Fibroblast of skin of right quadriceps (primary cell): ENCODE data around the gene PTH1R.

Source experiments
- DNase-seq: peaks from one replicate; pipeline ENCODE4 v3.0.0-alpha.2; 2013

The PTH1R gene

DNA sequence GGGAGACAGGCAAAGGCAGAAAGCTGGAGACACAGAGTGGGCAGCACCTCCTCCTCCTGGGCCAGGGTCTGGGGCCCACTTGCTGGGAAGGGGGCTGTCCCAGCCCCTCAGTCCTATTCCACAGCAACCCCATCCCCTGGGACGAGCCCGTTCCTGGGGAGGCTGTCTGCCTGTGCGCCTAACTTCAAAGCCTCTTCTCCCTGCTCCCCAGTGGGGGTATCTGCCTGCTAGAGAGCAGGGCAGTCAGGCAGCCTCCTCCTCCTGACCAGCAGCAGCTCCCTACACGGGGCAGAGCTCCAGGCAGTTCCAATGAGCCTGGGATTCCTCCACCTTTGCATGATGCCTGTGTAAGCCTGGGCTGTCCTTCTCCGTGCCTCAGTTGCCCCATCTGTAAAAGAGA lies 6.9 kb downstream of the PTH1R start:
- DNase-seq: no peak

DNA sequence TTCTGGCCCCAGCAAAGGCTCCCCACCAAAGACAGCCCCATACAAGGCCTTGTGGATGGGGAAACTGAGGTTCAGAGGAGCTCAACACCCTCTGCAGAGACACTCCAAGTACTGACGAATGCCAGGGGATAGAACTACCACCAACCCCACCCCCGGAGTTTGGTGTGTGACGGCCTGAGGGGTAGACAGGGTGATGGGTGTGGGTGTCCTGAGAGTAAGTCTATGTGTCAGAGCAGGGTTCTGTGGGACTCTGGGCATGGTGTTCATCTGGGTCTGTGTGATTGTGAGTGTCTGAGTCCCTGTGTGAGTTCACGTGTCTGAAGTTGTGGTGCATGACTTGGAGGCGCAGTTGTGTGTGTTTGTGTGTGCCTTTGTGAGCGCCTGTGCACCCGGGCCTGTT lies 7.4 kb downstream of the PTH1R start:
- DNase-seq: no peak

DNA sequence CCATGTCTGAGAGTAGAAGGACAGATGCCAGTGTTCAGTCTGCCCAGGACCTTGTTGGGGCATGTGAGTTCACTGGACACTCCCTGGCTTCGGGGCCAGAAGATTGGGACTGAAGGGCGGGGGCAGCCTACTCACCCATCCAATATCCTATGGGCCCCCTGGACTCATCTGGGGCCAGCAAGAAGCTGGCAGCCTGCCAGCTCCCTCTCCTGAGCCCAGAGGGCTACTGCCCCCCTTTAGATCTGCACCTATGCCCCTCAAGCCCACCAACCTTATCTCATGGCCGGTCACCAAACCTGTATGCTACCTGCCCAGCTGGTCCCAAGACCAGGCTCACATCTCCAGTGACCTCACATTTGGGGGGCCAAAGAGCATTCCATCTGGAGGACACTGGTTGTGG lies 8.1 kb downstream of the PTH1R start:
- no peak for DNase-seq

DNA sequence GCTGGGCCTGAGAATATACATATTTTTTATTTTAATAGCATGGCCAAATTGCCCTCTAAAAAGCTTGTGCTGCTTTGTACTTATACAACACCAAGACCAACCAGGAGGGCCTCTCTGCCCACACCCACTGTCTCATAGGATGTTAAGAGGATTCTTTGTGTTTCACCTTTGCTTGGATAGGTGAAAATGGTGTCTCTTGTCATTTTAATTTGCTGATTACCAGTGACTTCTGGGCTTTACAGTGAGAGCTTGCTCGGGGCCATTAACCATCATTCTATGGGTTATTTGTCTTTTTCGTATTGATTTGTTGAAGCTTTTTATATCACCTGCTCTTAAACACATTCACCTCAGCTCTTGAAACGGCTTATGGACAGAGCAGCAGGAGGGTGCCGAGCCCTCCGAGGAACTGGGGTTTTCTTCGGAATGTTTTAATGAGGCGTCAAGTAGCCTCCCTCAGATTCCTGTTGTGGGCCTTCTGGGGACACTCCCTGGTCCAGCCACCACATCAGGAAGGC lies 10.5 kb downstream of the PTH1R start:
- DNase-seq: no peak

DNA sequence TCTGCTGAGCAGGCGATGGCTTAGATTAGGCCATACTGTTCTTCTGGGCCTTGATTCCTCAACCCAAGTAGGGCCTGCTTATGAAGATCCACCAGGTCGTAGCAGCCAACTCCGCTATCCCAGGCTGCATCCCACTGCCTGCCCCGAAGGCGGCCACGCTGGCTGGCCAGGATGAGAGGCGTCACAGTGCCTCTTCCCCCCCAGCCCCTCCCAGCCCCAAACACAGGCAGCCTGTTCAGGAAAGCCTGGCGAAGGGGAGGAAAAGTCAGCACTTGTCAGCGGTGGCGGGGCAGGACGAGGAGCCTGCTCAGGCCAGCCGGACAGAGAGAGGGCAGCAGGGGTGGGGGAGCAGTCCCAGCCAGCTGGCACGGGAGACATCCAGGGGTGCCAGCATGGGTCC lies 11.2 kb downstream of the PTH1R start:
- no peak for DNase-seq

DNA sequence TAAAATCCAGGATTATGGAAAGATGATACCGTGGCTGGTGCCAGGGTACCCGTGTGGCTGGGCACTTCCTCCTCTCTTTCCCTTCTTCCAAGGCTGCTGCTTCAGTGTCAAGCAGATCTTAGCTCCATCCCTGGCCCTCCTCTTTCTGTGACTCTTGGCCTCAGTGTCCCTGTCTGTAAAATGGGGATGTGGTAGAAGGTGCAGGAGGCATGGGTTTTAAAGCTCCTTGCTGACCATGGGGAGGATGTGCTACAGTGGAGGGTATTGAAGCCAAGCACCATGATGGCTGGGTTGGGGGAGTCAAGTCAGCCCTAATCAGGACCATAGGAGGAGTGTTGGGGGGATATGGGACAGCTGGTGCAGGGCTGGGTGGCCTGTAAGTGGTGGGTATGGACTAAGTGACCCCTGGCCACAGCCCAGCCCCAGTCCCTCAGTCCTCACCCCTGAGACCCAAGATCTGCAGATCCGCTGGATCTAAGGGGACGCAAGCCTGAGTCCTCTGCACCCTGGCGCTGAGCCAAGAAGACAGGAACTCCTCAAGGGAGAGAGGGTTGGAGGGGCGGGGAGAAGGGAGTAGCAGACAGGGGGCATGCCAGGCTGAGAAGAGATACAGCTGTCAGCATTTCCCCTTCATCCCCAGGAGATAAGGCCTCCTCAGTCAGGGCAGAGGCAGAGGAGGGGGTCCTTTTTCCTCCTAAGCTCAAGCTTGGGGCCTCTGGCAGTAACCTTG lies 12.0 kb downstream of the PTH1R start:
- no peak for DNase-seq

DNA sequence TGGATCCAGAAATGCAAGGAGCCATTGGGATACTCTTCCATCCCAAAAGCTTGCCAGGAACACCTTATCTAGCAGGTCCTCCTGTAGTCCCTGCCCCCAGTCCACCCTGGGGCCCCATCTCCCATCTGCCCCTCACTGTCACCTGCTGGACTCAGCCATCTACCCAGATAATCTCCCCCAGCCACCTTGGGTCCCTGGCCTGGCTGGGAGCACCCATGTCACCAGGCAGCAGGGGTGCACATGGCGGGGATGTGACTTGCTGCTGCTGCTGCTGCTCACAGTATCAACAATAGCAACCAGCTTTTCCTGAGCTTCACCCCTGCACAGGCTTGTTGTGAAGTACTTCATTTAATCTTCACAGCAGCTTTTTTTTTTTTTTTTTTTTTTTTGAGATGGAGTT lies 12.6 kb downstream of the PTH1R start:
- DNase-seq: no peak

DNA sequence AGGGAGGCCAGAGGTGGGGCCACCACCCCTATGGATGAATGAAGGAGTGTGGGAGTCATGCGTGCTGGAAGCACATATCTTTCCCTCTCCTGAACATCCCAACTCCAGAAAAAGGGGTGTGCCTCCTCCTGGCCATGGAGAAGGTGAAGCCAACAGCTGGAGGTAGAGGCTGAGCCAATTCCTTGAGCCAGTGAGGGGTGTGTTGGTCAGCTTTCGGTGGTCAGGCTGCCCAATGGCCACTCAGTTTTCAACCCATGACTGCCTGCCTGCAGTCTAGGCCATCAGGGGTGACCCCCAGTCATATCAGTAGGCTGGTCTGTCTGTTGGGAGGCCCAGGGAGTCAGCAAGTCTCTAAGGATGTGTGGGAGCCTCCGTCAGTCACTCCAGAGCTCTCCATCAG lies 13.6 kb downstream of the PTH1R start:
- no peak for DNase-seq

DNA sequence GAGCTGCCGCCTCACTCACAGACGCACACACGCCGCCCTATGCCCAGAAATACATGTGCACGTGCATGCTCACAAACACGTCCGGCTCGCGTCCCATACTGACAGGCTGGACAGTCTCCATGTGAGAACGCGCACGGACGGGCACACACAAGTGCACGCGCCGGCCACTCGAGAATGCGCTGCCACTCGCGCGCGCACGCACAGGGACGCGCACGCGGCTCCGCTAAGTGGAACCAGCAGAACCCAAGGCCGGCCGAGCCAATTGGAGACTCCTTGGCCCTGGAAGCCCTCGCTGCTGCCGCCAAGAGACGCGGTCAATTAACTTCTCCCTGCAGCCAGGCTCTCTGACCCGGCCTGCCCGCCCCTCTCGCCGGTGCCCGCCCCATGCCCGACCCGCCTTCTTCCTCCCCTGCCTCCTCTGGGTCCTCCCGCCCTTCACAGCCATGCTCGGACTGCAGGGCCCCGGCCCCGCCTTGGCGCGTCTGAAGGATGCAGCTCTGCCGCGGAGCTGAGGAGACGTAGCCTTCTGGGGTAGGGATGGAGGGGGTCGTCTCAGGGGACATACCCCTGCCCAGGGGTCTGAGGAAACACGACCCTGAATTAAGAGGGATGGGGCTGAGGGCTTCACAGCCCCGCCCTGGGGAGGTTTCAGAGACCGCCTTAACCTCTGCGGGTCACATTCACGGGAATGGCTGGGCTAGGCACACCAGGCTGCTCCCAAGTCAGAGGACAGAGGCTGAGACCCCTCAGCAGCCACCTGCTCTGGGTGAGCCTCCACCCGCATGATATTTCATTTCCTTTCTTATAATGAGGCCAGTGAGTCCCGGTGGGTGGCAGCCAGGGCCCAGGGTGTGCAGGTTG lies 15.0 kb downstream of the PTH1R start:
- DNase-seq: peak; percentile 31

DNA sequence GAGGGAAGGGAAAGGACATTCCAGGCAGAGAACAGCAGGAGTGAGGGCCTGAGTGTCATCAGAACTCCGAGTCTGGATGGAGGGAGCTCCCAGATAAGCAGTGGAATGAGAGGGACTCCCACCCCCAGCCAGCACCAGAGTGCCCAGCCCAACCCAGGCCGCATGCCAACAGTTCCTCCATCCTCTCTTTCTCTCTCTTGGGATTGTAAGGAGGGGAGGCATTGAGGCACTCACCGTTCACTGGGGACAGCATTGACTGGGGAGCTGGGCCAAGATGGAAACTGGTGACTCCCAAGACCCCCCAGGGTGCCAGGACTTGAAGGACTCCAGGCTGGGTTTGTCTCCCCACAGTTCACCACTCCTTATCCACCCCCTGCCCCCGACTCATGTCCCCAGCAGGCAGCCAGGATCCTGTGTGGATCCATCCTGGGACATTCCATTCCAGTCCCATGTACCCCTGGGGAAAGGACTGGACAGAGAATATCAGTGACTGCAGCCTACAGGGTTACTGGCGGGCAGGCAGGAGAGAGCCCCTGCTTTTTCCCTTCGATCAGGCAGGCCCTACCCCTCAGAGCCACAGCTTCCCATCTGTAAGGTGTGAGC lies 15.7 kb downstream of the PTH1R start:
- DNase-seq: no peak

DNA sequence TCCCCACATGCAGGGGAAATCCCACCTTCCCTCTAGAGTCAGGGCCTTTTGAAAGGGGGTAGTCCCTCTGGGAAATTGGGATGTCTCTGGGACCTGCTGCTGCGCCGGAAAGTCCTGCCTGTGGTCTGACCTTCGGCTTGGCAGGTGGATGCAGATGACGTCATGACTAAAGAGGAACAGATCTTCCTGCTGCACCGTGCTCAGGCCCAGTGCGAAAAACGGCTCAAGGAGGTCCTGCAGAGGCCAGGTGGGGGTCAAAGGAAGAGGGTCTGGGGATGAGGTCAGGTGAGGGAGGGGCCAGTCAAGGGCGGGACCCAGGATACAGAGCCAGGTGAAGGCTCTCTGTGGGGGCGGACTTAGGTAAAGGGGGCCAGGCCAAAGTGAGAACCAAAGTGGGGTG lies 16.2 kb downstream of the PTH1R start:
- DNase-seq: no peak

DNA sequence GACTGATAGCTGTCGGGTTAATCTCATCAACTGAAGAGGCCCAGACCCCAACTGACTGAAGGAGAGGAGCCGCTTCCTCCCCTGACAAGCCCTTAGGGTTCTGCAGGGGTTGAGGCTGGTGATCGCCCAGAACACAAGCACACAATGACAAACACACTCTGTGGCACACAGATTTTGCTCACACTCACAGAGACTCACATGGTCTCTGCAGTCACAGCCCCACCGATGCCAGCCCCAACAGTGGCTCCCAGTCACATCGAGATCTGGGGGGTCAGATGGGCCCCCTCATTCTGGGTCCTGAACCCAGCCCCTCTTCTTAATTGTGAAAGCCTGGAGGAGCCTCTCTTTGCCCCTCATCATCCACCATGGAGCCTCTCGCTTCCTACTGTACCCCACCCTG lies 16.7 kb downstream of the PTH1R start:
- DNase-seq: no peak

DNA sequence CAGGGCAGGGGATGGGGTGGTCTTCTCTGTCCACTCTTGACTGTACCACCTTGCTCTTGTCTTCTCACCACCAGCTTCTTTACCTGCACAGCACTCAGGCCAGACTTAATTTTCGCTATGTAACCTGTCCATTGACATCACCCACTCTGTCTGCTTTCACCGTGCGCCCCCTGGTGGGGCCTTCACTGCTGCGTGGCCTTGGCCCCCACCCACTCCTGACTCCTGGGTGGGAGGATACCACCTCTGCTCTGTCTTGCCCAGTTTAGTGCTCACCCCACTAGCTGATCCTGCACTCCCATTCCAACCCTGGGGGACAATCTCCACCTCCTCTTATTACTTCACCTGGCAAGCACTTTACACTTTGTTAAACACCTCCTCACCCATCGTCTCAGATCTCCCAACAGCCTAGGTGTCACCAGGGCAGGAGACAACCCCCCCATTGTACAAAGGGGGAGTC lies 17.7 kb downstream of the PTH1R start:
- DNase-seq: peak; percentile 33

DNA sequence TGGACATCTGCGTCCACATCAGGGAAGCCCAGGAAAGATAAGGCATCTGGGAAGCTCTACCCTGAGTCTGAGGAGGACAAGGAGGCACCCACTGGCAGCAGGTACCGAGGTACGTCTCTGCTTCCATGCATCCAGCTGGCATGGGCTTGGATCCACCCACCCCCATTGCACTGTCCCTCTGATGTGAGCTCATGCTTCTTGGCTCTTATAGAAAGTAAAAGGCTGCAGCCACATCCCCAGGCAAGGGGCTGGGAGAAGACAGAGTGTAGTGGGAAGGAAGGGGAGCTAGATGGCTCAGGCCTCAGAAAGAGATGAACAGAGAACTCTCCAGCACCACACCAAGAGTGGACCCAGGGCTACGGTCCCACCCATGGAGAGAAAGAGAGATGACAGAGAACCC lies 18.2 kb downstream of the PTH1R start:
- DNase-seq: no peak

DNA sequence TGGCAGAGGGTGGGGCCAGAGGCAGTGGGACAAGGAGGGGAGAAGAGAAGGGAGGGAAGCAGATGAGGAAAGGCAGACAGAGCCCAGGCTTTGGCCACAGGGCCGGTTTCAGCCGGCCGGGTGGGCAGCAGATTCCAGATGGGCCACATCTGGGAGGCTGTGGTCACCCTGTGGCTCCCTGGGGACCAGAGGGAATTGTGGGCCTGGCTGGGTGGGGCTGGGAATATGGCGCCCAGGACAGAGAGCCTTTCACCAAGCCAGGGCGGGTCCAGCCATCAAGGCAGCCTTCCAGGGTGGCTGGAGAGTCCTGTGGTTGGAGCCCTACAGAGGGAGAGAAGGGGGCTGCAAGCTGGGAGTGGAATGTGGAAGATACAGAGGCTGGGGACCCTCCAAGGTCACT lies 18.9 kb downstream of the PTH1R start:
- DNase-seq: no peak

DNA sequence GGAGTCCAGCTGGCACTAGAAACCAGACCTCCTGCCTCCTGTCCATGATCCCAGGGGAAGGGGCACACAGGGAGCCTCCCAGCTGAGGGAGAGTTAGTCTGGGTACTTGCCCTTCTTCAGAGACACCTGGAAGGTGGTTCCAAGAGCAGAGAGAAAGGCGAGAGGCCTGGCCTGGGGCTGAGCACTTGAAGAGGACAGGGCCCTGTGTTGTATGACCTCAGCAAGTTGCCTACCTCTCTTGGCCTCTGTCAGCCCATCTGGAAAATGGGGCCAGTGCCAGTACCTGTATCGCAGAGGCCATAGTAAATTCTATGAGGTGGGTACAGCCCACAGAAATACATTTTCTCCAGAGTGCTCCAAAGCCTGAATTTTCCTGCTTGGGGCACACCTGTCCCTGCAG lies 19.5 kb downstream of the PTH1R start:
- no peak for DNase-seq

DNA sequence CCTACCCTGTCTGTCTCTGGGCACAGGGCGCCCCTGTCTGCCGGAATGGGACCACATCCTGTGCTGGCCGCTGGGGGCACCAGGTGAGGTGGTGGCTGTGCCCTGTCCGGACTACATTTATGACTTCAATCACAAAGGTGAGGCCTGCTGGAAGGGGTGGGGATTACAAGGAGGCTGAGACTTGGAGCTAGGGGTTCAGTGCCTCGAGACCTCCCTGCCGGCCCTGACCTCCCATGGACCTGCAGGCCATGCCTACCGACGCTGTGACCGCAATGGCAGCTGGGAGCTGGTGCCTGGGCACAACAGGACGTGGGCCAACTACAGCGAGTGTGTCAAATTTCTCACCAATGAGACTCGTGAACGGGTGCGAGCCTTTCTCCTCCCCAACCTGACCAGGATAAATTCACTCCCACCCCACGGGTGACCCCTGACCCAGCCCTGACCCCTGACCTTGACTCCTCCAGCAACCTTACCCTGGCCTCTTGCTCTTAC lies 20.4 kb downstream of the PTH1R start:
- no peak for DNase-seq

DNA sequence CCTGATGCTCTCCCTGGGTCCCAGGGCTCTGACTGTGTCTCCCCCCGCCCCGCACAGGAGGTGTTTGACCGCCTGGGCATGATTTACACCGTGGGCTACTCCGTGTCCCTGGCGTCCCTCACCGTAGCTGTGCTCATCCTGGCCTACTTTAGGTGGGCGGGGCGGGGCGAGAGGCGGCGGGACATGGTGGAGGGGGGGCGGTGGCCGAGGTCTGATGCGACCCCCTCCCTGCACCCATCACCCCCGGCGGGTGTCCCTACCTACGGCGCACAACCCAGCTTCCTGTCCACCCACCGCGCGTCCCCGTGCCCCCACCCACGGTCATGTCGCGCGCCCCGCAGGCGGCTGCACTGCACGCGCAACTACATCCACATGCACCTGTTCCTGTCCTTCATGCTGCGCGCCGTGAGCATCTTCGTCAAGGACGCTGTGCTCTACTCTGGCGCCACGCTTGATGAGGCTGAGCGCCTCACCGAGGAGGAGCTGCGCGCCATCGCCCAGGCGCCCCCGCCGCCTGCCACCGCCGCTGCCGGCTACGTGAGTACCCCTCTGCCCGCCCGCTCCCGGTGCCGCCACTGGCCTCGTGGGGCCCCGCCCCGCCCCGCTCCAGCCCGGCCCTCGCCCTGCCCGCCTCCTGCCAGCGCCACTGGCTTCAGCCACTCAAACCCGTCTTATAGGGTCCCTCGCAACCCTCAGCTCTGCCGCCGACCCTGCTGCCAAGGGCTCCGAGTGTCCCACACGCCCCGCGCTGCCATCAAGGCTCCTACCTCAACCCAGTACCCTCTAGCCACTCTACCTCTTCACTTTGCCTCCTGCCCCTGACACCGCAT lies 21.0 kb downstream of the PTH1R start:
- DNase-seq: no peak

DNA sequence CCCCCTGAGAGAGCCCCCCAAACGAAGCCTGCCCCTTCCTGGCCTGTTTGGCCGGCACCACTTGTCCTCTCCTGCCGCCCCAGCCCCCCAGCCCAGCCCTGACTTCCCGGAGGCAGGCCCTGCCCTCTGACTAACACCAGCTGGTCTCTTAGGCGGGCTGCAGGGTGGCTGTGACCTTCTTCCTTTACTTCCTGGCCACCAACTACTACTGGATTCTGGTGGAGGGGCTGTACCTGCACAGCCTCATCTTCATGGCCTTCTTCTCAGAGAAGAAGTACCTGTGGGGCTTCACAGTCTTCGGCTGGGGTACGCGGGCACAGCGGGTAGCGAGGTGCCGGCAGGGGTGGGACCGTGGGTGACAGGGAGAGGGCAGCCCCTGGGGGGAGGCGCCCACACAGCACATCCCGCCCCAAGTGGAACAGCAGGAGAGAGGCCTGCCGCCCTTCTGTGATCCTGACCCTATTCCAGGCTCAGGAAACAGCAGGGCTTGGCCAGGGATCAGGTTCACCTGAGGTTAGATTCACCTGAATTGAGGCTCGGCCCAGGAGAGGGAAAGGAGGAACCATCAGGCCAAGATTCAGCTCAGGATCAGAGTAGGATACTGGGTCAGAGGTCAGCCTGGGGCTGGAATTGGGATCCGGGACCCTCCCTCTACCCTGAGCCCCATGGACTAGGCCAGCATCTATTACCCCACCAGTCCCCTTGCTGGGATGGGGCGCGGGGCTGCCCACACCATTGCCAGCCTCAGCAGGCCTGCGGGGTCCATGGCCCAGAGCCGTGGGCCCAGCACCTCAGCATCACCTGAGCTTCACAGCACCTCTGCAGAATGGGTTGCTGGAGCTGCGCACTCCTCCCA lies 21.9 kb downstream of the PTH1R start:
- no peak for DNase-seq

DNA sequence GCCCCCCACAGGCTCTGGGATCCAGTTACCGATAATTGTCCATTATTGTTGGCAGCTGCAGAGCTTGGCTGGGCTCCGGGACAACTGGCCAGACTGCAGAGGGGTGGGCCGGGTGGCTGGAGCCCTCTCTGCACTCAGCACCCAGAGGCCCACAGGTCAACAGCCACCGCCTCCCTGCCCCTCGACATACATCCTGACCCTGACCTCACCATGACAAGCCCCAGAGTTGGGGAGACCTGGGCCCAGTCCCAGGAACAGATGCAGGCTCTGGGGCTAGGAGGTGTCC lies 22.4 kb downstream of the PTH1R start:
- no peak for DNase-seq

DNA sequence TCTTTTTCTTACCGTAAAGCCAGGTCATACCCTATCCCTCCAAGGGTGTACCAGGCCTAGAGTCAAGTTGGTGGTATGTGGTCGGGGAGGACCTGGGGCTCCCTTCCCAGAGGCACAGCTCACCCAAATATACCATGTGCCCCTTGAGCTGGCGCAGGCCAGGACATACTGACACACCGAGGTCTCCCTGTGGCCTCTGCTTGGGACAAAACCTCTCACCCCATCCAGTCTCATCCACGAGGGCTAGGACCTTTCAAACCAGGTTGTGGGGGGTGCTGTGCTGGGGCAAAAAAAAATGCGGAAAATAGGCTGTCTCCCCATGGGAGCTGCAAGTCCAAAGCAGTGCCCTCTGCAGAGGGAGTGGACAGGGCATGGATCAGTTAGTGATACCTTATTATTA lies 22.8 kb downstream of the PTH1R start:
- DNase-seq: no peak

DNA sequence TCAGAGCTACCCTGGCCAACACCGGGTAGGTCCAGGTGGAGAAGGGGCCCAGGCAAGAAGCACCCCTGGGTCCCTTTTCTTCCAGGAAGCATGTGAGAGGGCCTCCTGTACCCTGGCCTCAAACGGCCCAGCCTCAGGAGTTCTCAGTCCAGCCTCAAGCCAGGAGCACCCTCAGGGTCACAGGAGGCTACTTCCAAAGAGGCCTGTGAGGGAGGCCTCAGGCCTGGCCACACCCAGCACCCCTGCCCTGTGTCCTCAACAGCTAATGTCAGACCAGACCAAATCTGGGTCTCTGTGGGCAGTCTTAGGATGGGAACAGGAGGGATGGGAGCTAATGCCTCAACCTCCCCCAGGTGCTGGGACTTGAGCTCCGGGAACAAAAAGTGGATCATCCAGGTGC lies 23.5 kb downstream of the PTH1R start:
- no peak for DNase-seq
